Peyer's patch (tissue), 4 donors: ENCODE measurements around the gene GLI3. TPM values are rescaled to one million over a fixed set of nuclear protein-coding genes. Genes with fewer than 3 reads are reported as not detected.

Experiments used
- DNase-seq, 3 donors: peaks; one replicate each; pipeline ENCODE4 v3.0.0-alpha.2; 2017 to 2019
- H3K27ac ChIP-seq, 4 donors: fragments of 200-600 bp; sonication (generic); one replicate each; pipeline ENCODE4 v1.5.1; 2016 to 2019
- H3K27me3 ChIP-seq, 2 donors: fragments of 200-600 bp; sonication (generic); one replicate each; pipeline ENCODE4 v1.5.1; 2019
- H3K36me3 ChIP-seq, 3 donors: fragments of 200-600 bp; sonication (generic); one replicate each; pipeline ENCODE4 v1.5.1; 2016 to 2019
- H3K4me1 ChIP-seq, 4 donors: fragments of 200-600 bp; sonication (generic); one replicate each; pipeline ENCODE4 v1.5.1; 2016 to 2019
- H3K4me3 ChIP-seq, 4 donors: fragments of 200-600 bp; sonication (generic); 1 replicate in 3 of 4; 2 replicates in 1 of 4; pipeline ENCODE4 v1.5.1; 2016 to 2019; ENCODE audit warnings: mild to moderate bottlenecking in 1 of 4
- H3K9me3 ChIP-seq, 4 donors: fragments of 200-600 bp; sonication (generic); one replicate each; pipeline ENCODE4 v1.5.1; 2016 to 2019; ENCODE audit warnings: mild to moderate bottlenecking in 1 of 4
- CTCF ChIP-seq, 6 experiments: fragments of 450-650 bp in 4 of 6; fragments of 200-600 bp in 2 of 6; sonication (generic) in 1 of 6; IDR thresholded peaks; one replicate each; pipeline ENCODE4 v1.5.1; 2017 to 2019; ENCODE audit warnings: antibody characterized with exemption in 6 of 6, mild to moderate bottlenecking in 3 of 6, moderate library complexity in 1 of 6
- POLR2A ChIP-seq, 2 donors: fragments of 450-650 bp; IDR thresholded peaks; one replicate each; pipeline ENCODE4 v1.5.1; 2017; ENCODE audit warnings: antibody characterized with exemption in 2 of 2, mild to moderate bottlenecking in 2 of 2, moderate library complexity in 2 of 2
- total RNA-seq, 4 donors: library from RNA; depleted of rRNA; stranded (reverse); fragments of >200 nt; gene quantifications; one replicate each; pipeline ENCODE4 v1.1.0, GENCODE V29; 2016

The GLI3 gene
- total RNA-seq, 4 donors from 2014 or later = 0.53 to 30.5 (median 3.1) TPM

- Histone ChIP-seq H3K4me3 (no peak overlapping the region), H3K36me3 (no peaks in the 10 kb centered on the region), H3K4me1 (no peaks in the 10 kb centered on the region), H3K27me3 (peaks cover 0 to 5% of the 10 kb centered on the region in 2 donors), H3K9me3 (no peaks in the 10 kb centered on the region), H3K27ac (no peak overlapping the region)
- DNase-seq = no peak
- TF ChIP-seq CTCF (IDR thresholded peaks at IDR 0.05) (no peak), POLR2A (IDR thresholded peaks at IDR 0.05) (no peak)
These were observed 5.8 kb downstream of the GLI3 start for GRCh38 chr7:42231043-42231787.

GRCh38 chr7:42227936-42228591 lies 8.9 kb downstream of the GLI3 start:
- Histone ChIP-seq H3K27me3 (peaks cover 0 to 5% of the 10 kb centered on the region in 2 donors), H3K4me3 (peak overlapping the region in 1 of 4 donors; percentile 32), H3K9me3 (no peaks in the 10 kb centered on the region), H3K4me1 (no peaks in the 10 kb centered on the region), H3K27ac (peak overlapping the region in 1 of 4 donors; percentile 8), H3K36me3 (no peaks in the 10 kb centered on the region)
- TF ChIP-seq CTCF (IDR thresholded peaks at IDR 0.05) (no peak), POLR2A (IDR thresholded peaks at IDR 0.05) (no peak)
- no peak for DNase-seq

GRCh38 chr7:42227541-42227935 lies 9.5 kb downstream of the GLI3 start:
- Histone ChIP-seq H3K9me3 (no peaks in the 10 kb centered on the region), H3K4me1 (no peaks in the 10 kb centered on the region), H3K4me3 (peak overlapping the region in 1 of 4 donors; percentile 32), H3K27ac (peak overlapping the region in 1 of 4 donors; percentile 8), H3K27me3 (peaks cover 0 to 5% of the 10 kb centered on the region in 2 donors), H3K36me3 (no peaks in the 10 kb centered on the region)
- TF ChIP-seq POLR2A (IDR thresholded peaks at IDR 0.05) (no peak), CTCF (IDR thresholded peaks at IDR 0.05) (no peak)
- DNase-seq = no peak

- Histone ChIP-seq H3K4me1 (no peaks in the 10 kb centered on the region), H3K27me3 (peaks cover 0 to 5% of the 10 kb centered on the region in 2 donors), H3K4me3 (no peak overlapping the region), H3K36me3 (no peaks in the 10 kb centered on the region), H3K9me3 (no peaks in the 10 kb centered on the region), H3K27ac (no peak overlapping the region)
- TF ChIP-seq POLR2A (IDR thresholded peaks at IDR 0.05) = no peak
- TF ChIP-seq CTCF (IDR thresholded peaks at IDR 0.05) = no peak
- DNase-seq = no peak
These were observed 10.0 kb downstream of the GLI3 start for GRCh38 chr7:42227021-42227420.

GRCh38 chr7:42226354-42226941 lies 10.6 kb downstream of the GLI3 start:
- H3K9me3 ChIP-seq = no peaks in the 10 kb centered on the region
- no peaks in the 10 kb centered on the region for H3K36me3 ChIP-seq
- H3K27ac ChIP-seq = no peak overlapping the region
- no peak for DNase-seq
- no peaks in the 10 kb centered on the region for H3K4me1 ChIP-seq
- no peak overlapping the region for H3K4me3 ChIP-seq
- no peak for TF ChIP-seq CTCF (IDR thresholded peaks at IDR 0.05)
- TF ChIP-seq POLR2A (IDR thresholded peaks at IDR 0.05) = no peak
- peaks cover 0 to 5% of the 10 kb centered on the region in 2 donors for H3K27me3 ChIP-seq
